Measurements from ENCODE around the gene CNKSR3. TPM values are rescaled to one million over a fixed set of nuclear protein-coding genes. Genes with fewer than 3 reads are reported as not detected.

Gene CNKSR3
- total RNA-seq, 1 donor from 2014 or later, result 11.8 TPM

- TF ChIP-seq CTCF (IDR thresholded peaks at IDR 0.05), result no peak
- peaks cover 7% of the 10 kb centered on the region for H3K4me1 ChIP-seq
- ATAC-seq (no peak), DNase-seq (no peak)
- H3K36me3 ChIP-seq, result no peaks in the 10 kb centered on the region
- H3K9me3 ChIP-seq, result no peaks in the 10 kb centered on the region
- H3K4me3 ChIP-seq, result no peak overlapping the region
- no peaks in the 10 kb centered on the region for H3K27me3 ChIP-seq
- intact Hi-C loops (cut with DNase I), result no loop called here
- H3K27ac ChIP-seq, result no peak overlapping the region
Measured at GRCh38 chr6:154453329-154453728, 57.2 kb downstream of the CNKSR3 start.

GRCh38 chr6:154450498-154450897 lies 60.0 kb downstream of the CNKSR3 start:
- Histone ChIP-seq H3K27ac (no peak overlapping the region), H3K27me3 (no peaks in the 10 kb centered on the region), H3K4me3 (no peak overlapping the region), H3K4me1 (peaks cover 14% of the 10 kb centered on the region), H3K36me3 (no peaks in the 10 kb centered on the region), H3K9me3 (no peaks in the 10 kb centered on the region)
- no peak for TF ChIP-seq CTCF (IDR thresholded peaks at IDR 0.05)
- DNase-seq, result no peak
- ATAC-seq, result no peak
- intact Hi-C loops (cut with DNase I), result no loop called here

- H3K27ac ChIP-seq, result no peak overlapping the region
- peak; percentile 58 for ATAC-seq
- peaks cover 14% of the 10 kb centered on the region for H3K4me1 ChIP-seq
- no peaks in the 10 kb centered on the region for H3K9me3 ChIP-seq
- DNase-seq, result no peak
- intact Hi-C loops (cut with DNase I), result no loop called here
- peak; percentile 16 for TF ChIP-seq CTCF (IDR thresholded peaks at IDR 0.05)
- H3K36me3 ChIP-seq, result no peaks in the 10 kb centered on the region
- no peaks in the 10 kb centered on the region for H3K27me3 ChIP-seq
- H3K4me3 ChIP-seq, result peak overlapping the region; percentile 0
Measured at GRCh38 chr6:154448448-154449096, 61.9 kb downstream of the CNKSR3 start.

DNA sequence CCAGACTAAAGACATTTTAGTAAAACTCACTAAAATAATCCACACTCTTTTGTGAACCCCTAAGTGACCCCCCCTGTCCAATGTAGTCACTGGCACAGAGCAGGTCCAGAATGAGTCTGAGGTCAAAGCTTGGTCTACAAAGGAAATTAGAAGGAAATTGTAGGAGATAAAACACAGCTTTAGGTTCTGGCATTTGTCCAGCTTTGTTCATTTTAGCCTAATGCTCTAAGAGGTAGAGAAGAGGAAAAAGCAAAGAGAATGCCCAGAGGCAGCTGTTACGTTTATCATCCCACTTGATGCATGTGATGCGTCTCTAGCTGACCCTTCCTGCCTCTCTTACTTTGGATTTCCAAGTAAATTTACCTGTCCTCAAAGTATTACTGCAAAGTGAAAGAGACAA lies 62.5 kb downstream of the CNKSR3 start:
- TF ChIP-seq CTCF (IDR thresholded peaks at IDR 0.05), result no peak
- Histone ChIP-seq H3K27me3 (no peaks in the 10 kb centered on the region), H3K27ac (no peak overlapping the region), H3K4me1 (peaks cover 14% of the 10 kb centered on the region), H3K4me3 (peak overlapping the region; percentile 0), H3K9me3 (no peaks in the 10 kb centered on the region), H3K36me3 (no peaks in the 10 kb centered on the region)
- ATAC-seq, result no peak
- intact Hi-C loops (cut with DNase I), result no loop called here
- DNase-seq, result no peak

- intact Hi-C loops (cut with DNase I), result no loop called here
- DNase-seq, result no peak
- Histone ChIP-seq H3K36me3 (no peaks in the 10 kb centered on the region), H3K9me3 (no peaks in the 10 kb centered on the region), H3K27me3 (no peaks in the 10 kb centered on the region), H3K4me1 (peaks cover 14% of the 10 kb centered on the region), H3K4me3 (no peak overlapping the region), H3K27ac (no peak overlapping the region)
- no peak for ATAC-seq
- no peak for TF ChIP-seq CTCF (IDR thresholded peaks at IDR 0.05)
Measured at GRCh38 chr6:154446984-154447383, 63.5 kb downstream of the CNKSR3 start.

GRCh38 chr6:154445417-154445816 lies 65.1 kb downstream of the CNKSR3 start:
- ATAC-seq (no peak), DNase-seq (no peak)
- intact Hi-C loops (cut with DNase I), result no loop called here
- Histone ChIP-seq H3K27ac (no peak overlapping the region), H3K4me1 (peaks cover 14% of the 10 kb centered on the region), H3K27me3 (no peaks in the 10 kb centered on the region), H3K36me3 (no peaks in the 10 kb centered on the region), H3K4me3 (no peak overlapping the region), H3K9me3 (no peaks in the 10 kb centered on the region)
- no peak for TF ChIP-seq CTCF (IDR thresholded peaks at IDR 0.05)
